Natural killer cell (primary cell): Measurements from ENCODE around the gene GNAT2. TPM values are rescaled to one million over a fixed set of nuclear protein-coding genes. Genes with fewer than 3 reads are reported as not detected.

Experiments
- ATAC-seq, 3 donors: fragments of 150-1000 bp in 2 of 3; fragments of 200-7000 bp in 1 of 3; cut with Tn5 transposase; 1 replicate in 1 of 3; 2 replicates in 2 of 3; pipeline ENCODE4 v1.10.0; 2021; ENCODE audit warnings: mild to moderate bottlenecking in 2 of 3, moderate library complexity in 2 of 3
- DNase-seq, 2 donors: peaks; one replicate each; pipeline versions ENCODE4 v3.0.0 to v3.0.0-alpha.2; 2013 to 2021; ENCODE audit warnings: mixed read lengths in 1 of 2
- H3K27ac ChIP-seq: one replicate; pipeline ENCODE4 v1.5.1; 2013; ENCODE audit warnings: mild to moderate bottlenecking, low read length
- H3K27me3 ChIP-seq: one replicate; pipeline ENCODE4 v1.6.1; 2013; ENCODE audit warnings: low read length; ENCODE audit not compliant: control insufficient read depth, insufficient read depth
- H3K36me3 ChIP-seq: one replicate; pipeline ENCODE4 v1.6.1; 2013; ENCODE audit warnings: low read length; ENCODE audit not compliant: control insufficient read depth, insufficient read depth
- H3K4me1 ChIP-seq: one replicate; pipeline ENCODE4 v1.6.1; 2013; ENCODE audit warnings: low read length; ENCODE audit not compliant: control insufficient read depth, insufficient read depth
- H3K4me3 ChIP-seq: one replicate; pipeline ENCODE4 v1.5.1; 2013; ENCODE audit warnings: low read length
- H3K9me3 ChIP-seq: one replicate; pipeline ENCODE4 v1.6.1; 2013; ENCODE audit warnings: low read length; ENCODE audit not compliant: control insufficient read depth, insufficient read depth
- H3K27ac Mint-ChIP-seq, 2 donors: one replicate each; pipeline ENCODE4 v1.8.0; 2022; ENCODE audit warnings: mild to moderate bottlenecking in 2 of 2, mixed read lengths in 2 of 2, moderate library complexity in 1 of 2
- H3K27me3 Mint-ChIP-seq, 2 donors: one replicate each; pipeline ENCODE4 v1.8.0; 2022; ENCODE audit warnings: low read depth in 2 of 2, mixed read lengths in 2 of 2
- H3K36me3 Mint-ChIP-seq: one replicate; pipeline ENCODE4 v1.8.0; 2022; ENCODE audit warnings: mixed read lengths
- H3K4me1 Mint-ChIP-seq, 2 donors: one replicate each; pipeline ENCODE4 v1.8.0; 2022; ENCODE audit warnings: mixed read lengths in 2 of 2
- H3K4me3 Mint-ChIP-seq: one replicate; pipeline ENCODE4 v1.8.0; 2022; ENCODE audit warnings: mild to moderate bottlenecking, moderate library complexity, mixed read lengths
- H3K9me3 Mint-ChIP-seq, 2 donors: one replicate each; pipeline ENCODE4 v1.8.0; 2022; ENCODE audit warnings: mixed read lengths in 2 of 2
- WGBS: methylation state at CpG from one replicate; pipeline ENCODE4 v1.1.7; 2013; ENCODE audit warnings: missing lambda C conversion rate; ENCODE audit not compliant: insufficient coverage; 5-methylcytosine and 5-hydroxymethylcytosine counted together
- intact Hi-C: fragments of 100-400 bp; cut with micrococcal nuclease; formaldehyde crosslinking; loops from one replicate; pipeline ENCODE4 v1.14.2; 2022
- total RNA-seq, 4 donors: library from RNA; stranded (reverse); fragments of 120-200 nt in 1 of 4; gene quantifications; one replicate each; pipeline versions ENCODE4 v1.2.3 to v1.2.4, GENCODE V29; 2013 to 2022
- TF ChIP-seq, protein P1 (sequence below): fragments of 200-600 bp; IDR thresholded peaks from one replicate; pipeline ENCODE4 v1.8.0; 2022; ENCODE audit warnings: antibody characterized with exemption

GNAT2 gene
- total RNA-seq, 3 donors from 2014 or later (not counting 1 experiment from before 2014, with no cell fraction given), result not detected

DNA sequence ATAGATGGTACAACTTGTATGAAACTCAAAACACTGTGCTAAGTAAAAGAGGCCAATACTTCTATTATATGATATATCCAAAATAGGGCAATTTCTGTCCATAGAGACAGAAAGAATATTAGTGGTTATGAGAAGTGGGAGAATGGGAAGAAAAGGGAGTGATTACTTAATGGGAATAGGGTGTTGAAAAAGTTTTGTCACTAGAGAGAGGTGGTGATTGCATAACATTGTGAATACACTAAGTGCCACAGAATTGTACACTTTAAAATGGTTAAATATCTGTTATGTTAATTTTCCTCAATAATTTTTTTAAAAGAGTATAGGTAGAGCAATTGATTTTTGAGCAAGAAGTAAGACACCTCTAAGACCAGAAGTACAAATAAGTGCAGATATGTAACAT is 29.7 kb downstream of the GNAT2 start:
- Mint-ChIP-seq H3K27ac (peak overlapping the region; percentile 7 to 29), H3K27me3 (no peaks in the 10 kb centered on the region), H3K4me1 (no peaks in the 10 kb centered on the region), H3K9me3 (no peaks in the 10 kb centered on the region), H3K4me3 (no peak overlapping the region), H3K36me3 (peaks cover 20% of the 10 kb centered on the region)
- DNase-seq (no peak), ATAC-seq (no peak)
- Histone ChIP-seq H3K4me3 (no peak overlapping the region), H3K36me3 (peaks cover 87% of the 10 kb centered on the region), H3K27me3 (no peaks in the 10 kb centered on the region), H3K27ac (no peak overlapping the region), H3K9me3 (no peaks in the 10 kb centered on the region), H3K4me1 (no peaks in the 10 kb centered on the region)
- TF ChIP-seq, protein P1, sequence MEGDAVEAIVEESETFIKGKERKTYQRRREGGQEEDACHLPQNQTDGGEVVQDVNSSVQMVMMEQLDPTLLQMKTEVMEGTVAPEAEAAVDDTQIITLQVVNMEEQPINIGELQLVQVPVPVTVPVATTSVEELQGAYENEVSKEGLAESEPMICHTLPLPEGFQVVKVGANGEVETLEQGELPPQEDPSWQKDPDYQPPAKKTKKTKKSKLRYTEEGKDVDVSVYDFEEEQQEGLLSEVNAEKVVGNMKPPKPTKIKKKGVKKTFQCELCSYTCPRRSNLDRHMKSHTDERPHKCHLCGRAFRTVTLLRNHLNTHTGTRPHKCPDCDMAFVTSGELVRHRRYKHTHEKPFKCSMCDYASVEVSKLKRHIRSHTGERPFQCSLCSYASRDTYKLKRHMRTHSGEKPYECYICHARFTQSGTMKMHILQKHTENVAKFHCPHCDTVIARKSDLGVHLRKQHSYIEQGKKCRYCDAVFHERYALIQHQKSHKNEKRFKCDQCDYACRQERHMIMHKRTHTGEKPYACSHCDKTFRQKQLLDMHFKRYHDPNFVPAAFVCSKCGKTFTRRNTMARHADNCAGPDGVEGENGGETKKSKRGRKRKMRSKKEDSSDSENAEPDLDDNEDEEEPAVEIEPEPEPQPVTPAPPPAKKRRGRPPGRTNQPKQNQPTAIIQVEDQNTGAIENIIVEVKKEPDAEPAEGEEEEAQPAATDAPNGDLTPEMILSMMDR, result no peak
- intact Hi-C loops, result no loop called here

DNA sequence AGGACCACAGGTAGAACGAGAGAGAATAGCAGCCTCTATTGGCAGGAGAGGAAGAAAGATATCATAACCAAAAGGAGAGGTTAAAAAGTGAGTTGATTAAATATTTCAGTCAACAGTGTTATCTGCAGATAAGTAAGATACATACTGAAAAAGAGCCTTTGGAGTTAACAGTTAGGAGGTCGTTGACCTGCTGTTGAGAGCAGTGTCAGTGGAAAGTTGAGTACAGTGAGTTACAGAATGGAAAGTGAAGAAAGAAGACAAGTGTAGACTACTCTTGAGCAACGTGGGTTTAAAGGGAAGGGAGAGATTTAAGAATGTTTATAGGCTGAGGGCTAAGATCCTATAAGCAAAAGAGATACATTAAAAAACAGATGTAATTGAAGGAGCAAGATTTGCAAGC is 30.2 kb downstream of the GNAT2 start:
- H3K9me3 Mint-ChIP-seq, result no peaks in the 10 kb centered on the region

GRCh38 chr1:109586055-109586454 is 33.4 kb downstream of the GNAT2 start:
- no peak for DNase-seq
- intact Hi-C loops, result no loop called here
- Mint-ChIP-seq H3K27me3 (no peaks in the 10 kb centered on the region), H3K27ac (no peak overlapping the region), H3K36me3 (peaks cover 13% of the 10 kb centered on the region), H3K4me3 (no peak overlapping the region), H3K9me3 (no peaks in the 10 kb centered on the region), H3K4me1 (no peaks in the 10 kb centered on the region)
- peaks cover 76% of the 10 kb centered on the region for H3K36me3 ChIP-seq
- WGBS, result 100% methylated on average over 2 of the region's 3 CpGs
- no peaks in the 10 kb centered on the region for H3K27me3 ChIP-seq
- H3K27ac ChIP-seq, result no peak overlapping the region
- H3K4me1 ChIP-seq, result no peaks in the 10 kb centered on the region
- no peaks in the 10 kb centered on the region for H3K9me3 ChIP-seq
- H3K4me3 ChIP-seq, result no peak overlapping the region
- TF ChIP-seq, protein P1, result no peak
- ATAC-seq, result no peak

More for the DNA sequence above, 30.2 kb downstream of the GNAT2 start:
- H3K36me3 ChIP-seq, result peaks cover 90% of the 10 kb centered on the region
- Mint-ChIP-seq H3K27me3 (no peaks in the 10 kb centered on the region), H3K27ac (peak overlapping the region; percentile 7 to 29), H3K4me1 (no peaks in the 10 kb centered on the region), H3K4me3 (no peak overlapping the region), H3K36me3 (peaks cover 20% of the 10 kb centered on the region)
- no peak overlapping the region for H3K27ac ChIP-seq
- DNase-seq, result no peak
- intact Hi-C loops, result no loop called here
- TF ChIP-seq, protein P1, result no peak
- no peak overlapping the region for H3K4me3 ChIP-seq
- no peaks in the 10 kb centered on the region for H3K9me3 ChIP-seq
- ATAC-seq, result no peak
- no peaks in the 10 kb centered on the region for H3K4me1 ChIP-seq
- no peaks in the 10 kb centered on the region for H3K27me3 ChIP-seq
- 97% methylated on average over 3 of the region's 3 CpGs for WGBS

GRCh38 chr1:109584766-109585165 is 34.6 kb downstream of the GNAT2 start:
- no peaks in the 10 kb centered on the region for H3K4me1 ChIP-seq
- ATAC-seq (no peak), DNase-seq (no peak)
- Mint-ChIP-seq H3K36me3 (peaks cover 13% of the 10 kb centered on the region), H3K27me3 (no peaks in the 10 kb centered on the region), H3K4me3 (no peak overlapping the region), H3K9me3 (no peaks in the 10 kb centered on the region), H3K27ac (no peak overlapping the region), H3K4me1 (no peaks in the 10 kb centered on the region)
- H3K27me3 ChIP-seq, result no peaks in the 10 kb centered on the region
- H3K36me3 ChIP-seq, result peaks cover 75% of the 10 kb centered on the region
- H3K27ac ChIP-seq, result no peak overlapping the region
- no CpG with 5 or more reads among the region's 1 CpG for WGBS
- intact Hi-C loops, result no loop called here
- TF ChIP-seq, protein P1, result no peak
- H3K4me3 ChIP-seq, result no peak overlapping the region
- no peaks in the 10 kb centered on the region for H3K9me3 ChIP-seq
